H9 (cell line): ENCODE measurements around the gene TMEM182. TPM values are rescaled to one million over a fixed set of nuclear protein-coding genes. Genes with fewer than 3 reads are reported as not detected.

Experiments
- DNase-seq: peaks from one replicate; pipeline ENCODE4 v3.0.0-alpha.2; 2017
- H2AFZ ChIP-seq: one replicate; pipeline ENCODE4 v1.6.1; 2013; ENCODE audit warnings: mild to moderate bottlenecking, low read length, control low read depth, moderate library complexity
- H2AK5ac ChIP-seq: 2 replicates; pipeline ENCODE4 v1.6.1; 2013; ENCODE audit warnings: low read length, control low read depth, mixed read lengths; ENCODE audit not compliant: insufficient read length
- H2BK120ac ChIP-seq: one replicate; pipeline ENCODE4 v1.6.1; 2013; ENCODE audit warnings: low read depth, mild to moderate bottlenecking, low read length, control low read depth, inconsistent platforms; ENCODE audit not compliant: poor library complexity, severe bottlenecking
- H2BK12ac ChIP-seq: 2 replicates; pipeline ENCODE4 v1.6.1; 2013; ENCODE audit warnings: low read length, control low read depth, mixed read lengths, low read depth; ENCODE audit not compliant: insufficient read length
- H2BK15ac ChIP-seq: 2 replicates; pipeline ENCODE4 v1.6.1; 2013; ENCODE audit warnings: low read depth, low read length, control low read depth
- H2BK20ac ChIP-seq: one replicate; pipeline ENCODE4 v1.6.1; 2013; ENCODE audit warnings: low read depth, mild to moderate bottlenecking, low read length, control low read depth, inconsistent platforms; ENCODE audit not compliant: poor library complexity, severe bottlenecking
- H2BK5ac ChIP-seq: 2 replicates; pipeline ENCODE4 v1.6.1; 2013; ENCODE audit warnings: low read length, control low read depth, mixed read lengths; ENCODE audit not compliant: insufficient read length
- H3K14ac ChIP-seq: 2 replicates; pipeline ENCODE4 v1.6.1; 2013; ENCODE audit warnings: low read length, control low read depth; ENCODE audit not compliant: insufficient read depth
- H3K18ac ChIP-seq: 2 replicates; pipeline ENCODE4 v1.6.1; 2013; ENCODE audit warnings: low read depth, mild to moderate bottlenecking, mixed read lengths, low read length, control low read depth; ENCODE audit not compliant: insufficient read length
- H3K23ac ChIP-seq: 2 replicates; pipeline ENCODE4 v1.6.1; 2013; ENCODE audit warnings: low read length, control low read depth, mixed read lengths, low read depth; ENCODE audit not compliant: insufficient read length
- H3K23me2 ChIP-seq: 2 replicates; pipeline ENCODE4 v1.6.1; 2013; ENCODE audit warnings: low read depth, mild to moderate bottlenecking, mixed read lengths, low read length, control low read depth; ENCODE audit not compliant: insufficient read length, poor library complexity, severe bottlenecking
- H3K27ac ChIP-seq: 2 replicates; pipeline ENCODE4 v1.5.1; 2013; ENCODE audit warnings: low read length, control low read depth, mixed read lengths, low read depth; ENCODE audit not compliant: insufficient read length
- H3K27me3 ChIP-seq: 2 replicates; pipeline ENCODE4 v1.6.1; 2013; ENCODE audit warnings: low read length, control low read depth, inconsistent platforms; ENCODE audit not compliant: insufficient read depth
- H3K4ac ChIP-seq: 2 replicates; pipeline ENCODE4 v1.6.1; 2013; ENCODE audit warnings: low read depth, mild to moderate bottlenecking, control low read depth, inconsistent platforms, low read length, moderate library complexity
- H3K4me1 ChIP-seq: 2 replicates; pipeline ENCODE4 v1.6.1; 2013; ENCODE audit warnings: low read length, control low read depth, inconsistent platforms; ENCODE audit not compliant: insufficient read depth
- H3K4me2 ChIP-seq: 2 replicates; pipeline ENCODE4 v1.6.1; 2013; ENCODE audit warnings: low read length, control low read depth, mixed read lengths; ENCODE audit not compliant: insufficient read length, insufficient read depth
- H3K56ac ChIP-seq: 2 replicates; pipeline ENCODE4 v1.6.1; 2013; ENCODE audit warnings: low read depth, mild to moderate bottlenecking, mixed read lengths, low read length, control low read depth; ENCODE audit not compliant: insufficient read length
- H3K79me1 ChIP-seq: 2 replicates; pipeline ENCODE4 v1.6.1; 2013; ENCODE audit warnings: low read depth, mild to moderate bottlenecking, moderate library complexity, low read length, control low read depth, inconsistent platforms; ENCODE audit not compliant: insufficient read depth, poor library complexity, severe bottlenecking
- H3K79me2 ChIP-seq: 2 replicates; pipeline ENCODE4 v1.6.1; 2013; ENCODE audit warnings: low read length, control low read depth, inconsistent platforms; ENCODE audit not compliant: insufficient read depth
- H3K9ac ChIP-seq: 2 replicates; pipeline ENCODE4 v1.6.1; 2013; ENCODE audit warnings: low read length, control low read depth, mixed read lengths; ENCODE audit not compliant: insufficient read length; ENCODE audit errors: extremely low read depth
- H3K9me3 ChIP-seq: one replicate; pipeline ENCODE4 v1.6.1; 2013; ENCODE audit warnings: low read depth, low read length, inconsistent platforms; ENCODE audit not compliant: control insufficient read depth
- H3T11ph ChIP-seq: one replicate; pipeline ENCODE4 v1.6.1; 2013; ENCODE audit warnings: mild to moderate bottlenecking, low read length, control low read depth, inconsistent platforms
- H4K20me1 ChIP-seq: one replicate; pipeline ENCODE4 v1.6.1; 2013; ENCODE audit not compliant: control insufficient read depth, insufficient read length, insufficient read depth
- H4K5ac ChIP-seq: 2 replicates; pipeline ENCODE4 v1.6.1; 2013; ENCODE audit warnings: low read depth, mild to moderate bottlenecking, mixed read lengths, low read length, control low read depth; ENCODE audit not compliant: insufficient read length
- H4K8ac ChIP-seq: replicated peaks from 2 replicates; pipeline ENCODE4 v1.6.1; 2013; ENCODE audit warnings: low read length, control low read depth, mixed read lengths, low read depth; ENCODE audit not compliant: insufficient read length
- H4K91ac ChIP-seq: 2 replicates; pipeline ENCODE4 v1.6.1; 2013; ENCODE audit warnings: low read depth, mild to moderate bottlenecking, moderate library complexity, mixed read lengths, low read length, control low read depth; ENCODE audit not compliant: insufficient read length
- H3K27ac Mint-ChIP-seq, 3 experiments: 2 replicates in 2 of 3; 3 replicates in 1 of 3; pipeline ENCODE4 v1.8.0; 2020 to 2021; ENCODE audit warnings: mixed read lengths in 3 of 3, mild to moderate bottlenecking in 1 of 3, moderate library complexity in 1 of 3
- H3K27me3 Mint-ChIP-seq: 2 replicates; pipeline ENCODE4 v1.8.0; 2021; ENCODE audit warnings: low read depth, mild to moderate bottlenecking, moderate library complexity, mixed read lengths
- H3K36me3 Mint-ChIP-seq, 3 experiments: 2 replicates in 2 of 3; 3 replicates in 1 of 3; pipeline ENCODE4 v1.8.0; 2020 to 2021; ENCODE audit warnings: low read depth in 3 of 3, mixed read lengths in 3 of 3; ENCODE audit not compliant: insufficient read depth in 1 of 3
- H3K4me1 Mint-ChIP-seq, 2 experiments: 2 replicates each; pipeline ENCODE4 v1.8.0; 2020; ENCODE audit warnings: mixed read lengths in 2 of 2
- H3K4me3 Mint-ChIP-seq, 2 experiments: 2 replicates in 1 of 2; 3 replicates in 1 of 2; pipeline ENCODE4 v1.8.0; 2020 to 2021; ENCODE audit warnings: mild to moderate bottlenecking in 2 of 2, mixed read lengths in 2 of 2, moderate library complexity in 1 of 2
- H3K9me3 Mint-ChIP-seq, 2 experiments: 2 replicates in 1 of 2; 3 replicates in 1 of 2; pipeline ENCODE4 v1.8.0; 2020; ENCODE audit warnings: mild to moderate bottlenecking in 2 of 2, mixed read lengths in 2 of 2, moderate library complexity in 1 of 2
- CTCF ChIP-seq: fragments of 200-600 bp; sonication (generic); conservative IDR thresholded peaks from 3 replicates; pipeline ENCODE4 v1.8.0; 2021; ENCODE audit warnings: antibody characterized with exemption, mild to moderate bottlenecking
- WGBS: extraction: QIAGEN DNeasy Blood & Tissue Kit; methylation state at CpG from one replicate; pipeline ENCODE4 v1.1.7; 2013; ENCODE audit warnings: missing lambda C conversion rate, low lambda C conversion rate, mixed read lengths; ENCODE audit not compliant: insufficient read length; ENCODE audit errors: extremely low coverage; 5-methylcytosine and 5-hydroxymethylcytosine counted together
- total RNA-seq: library from RNA; stranded (reverse); gene quantifications from 2 replicates; pipeline ENCODE4 v1.2.1, GENCODE V29; 2021

TMEM182 gene
- total RNA-seq, 1 experiment from 2014 or later: 3.6 TPM

GRCh38 chr2:102737431-102737830 is 24.4 kb upstream of the TMEM182 start:
- Mint-ChIP-seq H3K4me3 (peak overlapping the region; percentile 90 to 98), H3K9me3 (no peaks in the 10 kb centered on the region; a peak in 1 of 5 replicates), H3K27me3 (no peaks in the 10 kb centered on the region), H3K27ac (no peak overlapping the region), H3K36me3 (no peaks in the 10 kb centered on the region), H3K4me1 (peaks cover 20% of the 10 kb centered on the region in 2 experiments)
- no peak for TF ChIP-seq CTCF
- H2AFZ ChIP-seq: no peak overlapping the region
- no peak overlapping the region for H2BK12ac ChIP-seq
- H2BK120ac ChIP-seq: no peak overlapping the region
- no peak overlapping the region for H3K18ac ChIP-seq
- no peak for DNase-seq
- H2BK15ac ChIP-seq: no peak overlapping the region
- no peak overlapping the region for H3T11ph ChIP-seq
- H2AK5ac ChIP-seq: no peak overlapping the region
- H3K9me3 ChIP-seq: no peaks in the 10 kb centered on the region
- no peak overlapping the region for H3K9ac ChIP-seq
- peak overlapping the region; percentile 87 for H3K4me2 ChIP-seq
- peaks cover 11% of the 10 kb centered on the region; the same call in 1 of the 2 replicates for H3K79me2 ChIP-seq
- H2BK5ac ChIP-seq: no peak overlapping the region
- peaks cover 4% of the 10 kb centered on the region; the same call in 1 of the 2 replicates for H3K4me1 ChIP-seq
- H3K27ac ChIP-seq: no peak overlapping the region
- no peak overlapping the region for H3K23ac ChIP-seq
- peaks cover 10% of the 10 kb centered on the region for H3K23me2 ChIP-seq
- no peaks in the 10 kb centered on the region for H4K20me1 ChIP-seq
- H3K4ac ChIP-seq: no peak overlapping the region
- H4K8ac ChIP-seq: no peak overlapping the region
- no CpG with 5 or more reads among the region's 1 CpG for WGBS
- H3K14ac ChIP-seq: no peak overlapping the region
- H2BK20ac ChIP-seq: no peak overlapping the region
- no peak overlapping the region for H3K56ac ChIP-seq
- H3K27me3 ChIP-seq: no peaks in the 10 kb centered on the region
- no peak overlapping the region for H4K5ac ChIP-seq
- no peak overlapping the region for H4K91ac ChIP-seq
- H3K79me1 ChIP-seq: peaks cover 3% of the 10 kb centered on the region
